Ascending aorta (tissue), 2 donors: ENCODE data around the gene FASTKD1. TPM values are rescaled to one million over a fixed set of nuclear protein-coding genes. Genes with fewer than 3 reads are reported as not detected.
"Not testable (repeated sequence)": the region's sequence is repeated elsewhere in the genome, so short reads cannot be mapped to it uniquely, and the experiment has no call there.

ENCODE experiments used
- DNase-seq, 2 donors: peaks; one replicate each; pipeline ENCODE4 v3.0.0-alpha.2; 2019; ENCODE audit warnings: low spot score in 2 of 2
- H3K27ac ChIP-seq, 2 donors: fragments of 200-600 bp; sonication (generic); one replicate each; pipeline ENCODE4 v1.5.1; 2016 to 2017; ENCODE audit warnings: mild to moderate bottlenecking in 1 of 2
- H3K27me3 ChIP-seq: fragments of 200-600 bp; sonication (generic); one replicate; pipeline ENCODE4 v1.5.1; 2017
- H3K36me3 ChIP-seq, 2 donors: fragments of 200-600 bp; sonication (generic); one replicate each; pipeline ENCODE4 v1.5.1; 2016
- H3K4me1 ChIP-seq, 2 donors: fragments of 200-600 bp; sonication (generic); one replicate each; pipeline ENCODE4 v1.5.1; 2016 to 2017; ENCODE audit warnings: mild to moderate bottlenecking in 1 of 2
- H3K4me3 ChIP-seq, 2 donors: fragments of 200-600 bp; sonication (generic); one replicate each; pipeline ENCODE4 v1.5.1; 2016 to 2017; ENCODE audit warnings: mild to moderate bottlenecking in 1 of 2
- H3K9me3 ChIP-seq, 2 donors: fragments of 200-600 bp; sonication (generic); one replicate each; pipeline ENCODE4 v1.5.1; 2016
- CTCF ChIP-seq, 3 experiments: fragments of 200-600 bp in 2 of 3; fragments of 450-650 bp in 1 of 3; sonication (generic) in 2 of 3; IDR thresholded peaks; one replicate each; pipeline ENCODE4 v1.5.1; 2016 to 2019; ENCODE audit warnings: antibody characterized with exemption in 3 of 3, mild to moderate bottlenecking in 1 of 3, moderate library complexity in 1 of 3
- intact Hi-C: fragments of 100-400 bp; cut with DNase I; formaldehyde crosslinking; loops from one replicate; pipeline ENCODE4 v1.15.1; 2023
- total RNA-seq: library from RNA; depleted of rRNA; stranded (reverse); fragments of >200 nt; gene quantifications from one replicate; pipeline ENCODE4 v1.1.0, GENCODE V29; 2016

FASTKD1 gene
- total RNA-seq, 1 donor from 2014 or later, result 5.5 TPM

GRCh38 chr2:169585673-169586072 lies 12.0 kb upstream of the FASTKD1 start:
- no peak for DNase-seq
- peak overlapping the region; percentile 77 to 86 for H3K4me3 ChIP-seq
- no peaks in the 10 kb centered on the region for H3K9me3 ChIP-seq
- TF ChIP-seq CTCF (IDR thresholded peaks at IDR 0.05), result no peak
- H3K4me1 ChIP-seq, result peaks cover 6 to 22% of the 10 kb centered on the region in 2 donors
- H3K27me3 ChIP-seq, result no peaks in the 10 kb centered on the region
- peak overlapping the region in 1 of 2 donors; percentile 98 for H3K27ac ChIP-seq
- H3K36me3 ChIP-seq, result no peaks in the 10 kb centered on the region
- intact Hi-C loops, result loop anchor here (10.0 kb wide), 1 partner anchor 1849 kb away; the partner anchor contains the start of genes DCAF17 and METTL8

DNA sequence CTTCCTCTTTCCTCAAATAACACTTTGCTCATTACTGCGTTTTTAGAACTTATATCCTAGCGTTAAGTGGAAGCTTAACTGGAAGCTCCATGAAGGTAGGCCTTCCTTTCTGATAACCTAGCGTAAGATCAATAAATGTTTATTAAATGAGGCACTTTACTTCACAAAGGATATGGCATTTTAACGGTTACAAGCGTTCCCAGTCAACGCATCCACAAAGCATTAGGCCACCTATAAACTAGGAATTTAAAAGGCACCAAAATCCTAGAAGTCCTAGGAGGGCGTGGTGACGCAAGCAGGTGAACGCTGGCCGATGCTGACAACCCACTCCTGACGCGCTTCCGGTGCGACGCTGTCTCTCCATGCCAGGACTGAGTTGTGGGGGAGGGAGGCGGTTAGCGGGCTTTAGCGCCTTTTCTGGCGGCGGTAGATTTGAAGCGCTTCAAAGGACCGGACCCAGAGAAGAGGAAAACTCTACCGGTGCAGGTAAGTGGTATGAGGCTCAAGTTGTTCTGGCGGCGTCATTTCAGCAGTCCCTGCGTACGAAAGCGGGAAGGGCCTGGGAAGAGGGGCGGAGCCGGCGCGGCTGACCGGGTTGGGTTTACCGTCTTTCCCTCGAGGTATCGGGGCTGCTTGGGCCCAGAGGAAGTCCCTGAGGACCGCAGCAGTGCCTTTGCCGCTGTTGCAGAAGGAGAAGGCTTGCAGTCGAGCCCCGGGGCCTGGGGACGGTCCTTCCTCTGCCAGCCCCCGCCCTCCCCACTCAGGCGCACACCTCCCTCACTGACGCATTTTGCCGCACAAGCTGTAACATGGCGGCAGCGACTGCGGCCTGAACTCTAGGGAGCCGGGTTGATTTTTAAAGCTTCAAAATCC lies 10.6 kb upstream of the FASTKD1 start, which contains the start of gene PPIG:
Gene PPIG (plus strand): TSS at position 347 of the 873 bp plus-strand sequence. CDS start 19,691 bp downstream, outside the sequence.
- H3K36me3 ChIP-seq, result no peaks in the 10 kb centered on the region
- peaks cover 6 to 22% of the 10 kb centered on the region in 2 donors for H3K4me1 ChIP-seq
- DNase-seq, result peak; percentile 62 to 95
- no peaks in the 10 kb centered on the region for H3K27me3 ChIP-seq
- no peak for TF ChIP-seq CTCF (IDR thresholded peaks at IDR 0.05)
- intact Hi-C loops, result loop anchor here (1.0 to 10.0 kb wide), 4 partner anchors 107 to 1851 kb away; partner anchors contain the start of genes BBS5, CFAP210, DCAF17 and METTL8
- H3K4me3 ChIP-seq, result peak within 1 kb of the TSS; percentile 77 to 86
- H3K9me3 ChIP-seq, result no peaks in the 10 kb centered on the region
- H3K27ac ChIP-seq, result peak within 1 kb of the TSS; percentile 96 to 98

DNA sequence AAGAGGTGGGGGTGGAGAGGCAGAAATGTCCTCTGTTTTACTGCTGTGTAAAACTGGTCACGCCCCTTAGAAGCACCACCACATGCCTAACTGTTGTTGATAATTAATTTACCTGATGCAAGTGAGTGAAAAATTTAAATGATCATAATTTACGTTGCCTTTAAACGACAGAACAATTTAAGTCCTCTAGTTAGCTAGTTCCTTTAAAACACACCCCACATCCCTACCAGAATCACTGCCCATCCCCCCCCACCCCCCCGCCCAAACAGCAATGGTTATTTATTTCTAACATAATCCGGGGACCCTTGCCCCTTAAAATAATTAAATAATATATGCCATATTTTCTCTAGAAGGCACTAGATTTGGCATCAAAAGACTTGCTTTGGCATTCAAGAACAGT lies 9.9 kb upstream of the FASTKD1 start:
- Histone ChIP-seq H3K27ac (peak overlapping the region; percentile 96 to 98), H3K4me3 (peak overlapping the region in 1 of 2 donors; percentile 86)
- intact Hi-C loops, result loop anchor here (5.0 to 10.0 kb wide), 3 partner anchors 106 to 1851 kb away; partner anchors contain the start of genes BBS5, DCAF17, METTL8 and UBR3

DNA sequence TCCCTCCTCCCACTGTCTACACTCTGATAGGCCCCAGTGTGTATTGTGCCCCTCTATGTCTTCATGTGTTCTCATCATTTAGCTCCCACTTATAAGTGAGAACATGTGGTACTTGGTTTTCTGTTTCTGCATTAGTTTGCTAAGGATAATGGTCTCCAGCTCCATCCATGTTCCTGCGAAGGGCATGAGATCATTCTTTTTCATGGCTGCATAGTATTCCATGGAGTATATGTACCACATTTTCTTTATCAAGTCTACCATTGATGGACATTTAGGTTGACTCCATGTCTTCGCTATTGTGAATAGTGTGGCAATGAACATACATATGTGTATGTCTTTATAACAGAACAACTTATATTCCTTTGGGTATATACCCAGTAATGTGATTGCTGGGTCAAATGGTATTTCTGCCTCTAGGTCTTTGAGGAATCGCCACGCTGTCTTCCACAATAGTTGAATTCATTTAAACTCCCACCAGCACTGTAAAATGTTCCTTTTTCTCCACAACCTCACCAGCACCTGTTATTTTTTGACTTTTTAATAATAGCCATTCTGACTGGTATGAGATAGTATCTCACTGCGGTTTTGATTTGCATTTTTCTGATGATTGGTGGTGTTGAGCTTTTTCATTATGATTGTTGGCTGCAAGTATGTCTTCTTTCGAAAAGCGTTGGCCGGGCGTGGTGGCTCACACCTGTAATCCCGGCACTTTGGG lies 9.0 kb upstream of the FASTKD1 start:
- H3K27ac ChIP-seq, H3K27me3 ChIP-seq, H3K9me3 ChIP-seq, H3K4me3 ChIP-seq, DNase-seq, H3K36me3 ChIP-seq: not testable (repeated sequence)
- intact Hi-C loops, result loop anchor here (5.0 to 10.0 kb wide), 3 partner anchors 105 to 1852 kb away; partner anchors contain the start of genes BBS5, DCAF17, METTL8 and UBR3
- H3K4me1 ChIP-seq, result peaks cover 6 to 18% of the 10 kb centered on the region in 2 donors

More for the DNA sequence above, 9.9 kb upstream of the FASTKD1 start:
- no peak for TF ChIP-seq CTCF (IDR thresholded peaks at IDR 0.05)
- no peak for DNase-seq
- no peaks in the 10 kb centered on the region for H3K27me3 ChIP-seq
- H3K36me3 ChIP-seq, result no peaks in the 10 kb centered on the region
- H3K9me3 ChIP-seq, result no peaks in the 10 kb centered on the region
- H3K4me1 ChIP-seq, result peaks cover 6 to 18% of the 10 kb centered on the region in 2 donors

DNA sequence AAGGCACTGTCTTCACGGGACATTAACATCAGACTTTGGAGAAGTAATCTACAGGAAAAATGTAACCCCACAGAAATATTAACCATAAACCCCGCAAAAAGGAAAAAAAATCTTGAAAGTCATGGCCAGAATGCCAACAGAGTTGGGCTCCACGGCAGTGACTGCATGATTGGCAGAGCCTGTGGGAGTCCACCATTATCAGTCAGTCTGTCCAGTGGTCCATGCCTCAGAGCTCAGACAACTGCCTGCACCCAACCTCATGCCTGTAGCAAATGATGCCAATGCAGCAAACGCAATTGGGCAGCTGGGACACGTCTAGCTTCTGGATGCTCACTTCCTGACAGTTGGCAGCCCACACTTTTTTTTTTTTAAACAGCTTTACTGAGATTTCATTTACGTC lies 5.4 kb upstream of the FASTKD1 start:
- TF ChIP-seq CTCF (IDR thresholded peaks at IDR 0.05), result no peak
- H3K4me1 ChIP-seq, result no peaks in the 10 kb centered on the region
- H3K27me3 ChIP-seq, result no peaks in the 10 kb centered on the region
- H3K9me3 ChIP-seq, result no peaks in the 10 kb centered on the region
- no peaks in the 10 kb centered on the region for H3K36me3 ChIP-seq
- H3K4me3 ChIP-seq, result no peak overlapping the region
- no peak overlapping the region for H3K27ac ChIP-seq
- intact Hi-C loops, result no loop called here
- DNase-seq, result no peak

DNA sequence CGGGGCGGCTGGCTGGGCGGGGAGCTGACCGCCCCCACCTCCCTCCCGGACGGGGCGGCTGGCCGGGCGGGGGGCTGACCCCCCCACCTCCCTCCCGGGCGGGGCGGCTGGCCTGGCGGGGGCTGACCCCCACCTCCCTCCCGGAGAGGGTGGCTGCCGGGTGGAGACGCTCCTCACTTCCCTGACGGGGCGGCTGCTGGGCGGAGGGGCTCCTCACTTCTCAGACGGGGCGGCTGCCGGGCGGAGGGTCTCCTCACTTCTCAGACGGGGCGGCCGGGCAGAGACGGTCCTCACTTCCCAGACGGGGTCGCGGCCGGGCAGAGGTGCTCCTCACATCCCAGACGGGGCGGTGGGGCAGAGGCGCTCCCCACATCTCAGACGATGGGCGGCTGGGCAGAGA lies 1.6 kb upstream of the FASTKD1 start:
- H3K9me3 ChIP-seq, H3K36me3 ChIP-seq, H3K27ac ChIP-seq, H3K27me3 ChIP-seq, H3K4me3 ChIP-seq, H3K4me1 ChIP-seq, intact Hi-C loops, DNase-seq: not testable (repeated sequence)

DNA sequence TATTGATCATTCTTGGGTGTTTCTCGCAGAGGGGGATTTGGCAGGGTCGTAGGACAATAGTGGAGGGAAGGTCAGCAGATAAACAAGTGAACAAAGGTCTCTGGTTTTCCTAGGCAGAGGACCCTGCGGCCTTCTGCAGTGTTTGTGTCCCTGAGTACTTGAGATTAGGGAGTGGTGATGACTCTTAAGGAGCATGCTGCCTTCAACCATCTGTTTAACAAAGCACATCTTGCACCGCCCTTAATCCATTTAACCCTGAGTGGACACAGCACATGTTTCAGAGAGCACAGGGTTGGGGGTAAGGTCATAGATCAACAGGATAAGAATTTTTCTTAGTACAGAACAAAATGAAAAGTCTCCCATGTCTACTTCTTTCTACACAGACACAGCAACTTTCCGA lies 874 bp upstream of the FASTKD1 start:
- H3K36me3 ChIP-seq, H3K9me3 ChIP-seq, H3K4me3 ChIP-seq, intact Hi-C loops, H3K27me3 ChIP-seq, H3K4me1 ChIP-seq, DNase-seq, H3K27ac ChIP-seq: not testable (repeated sequence)
